Pericardium fibroblast (primary cell): ENCODE measurements around the gene ORC4. TPM values are rescaled to one million over a fixed set of nuclear protein-coding genes. Genes with fewer than 3 reads are reported as not detected.

ENCODE experiments used
- total RNA-seq: library from RNA; depleted of rRNA; stranded (reverse); fragments of >200 nt; gene quantifications from 2 replicates; pipeline ENCODE4 v1.2.3, GENCODE V29; 2015

ORC4 gene
- total RNA-seq: 18.2 and 20.0 TPM in 2 replicates

GRCh38 chr2:148020111-148021058, at the start of gene ORC4:
Gene ORC4 (minus strand): TSS chr2:148020737. CDS start chr2:147975958, 44,779 bp downstream.

DNA sequence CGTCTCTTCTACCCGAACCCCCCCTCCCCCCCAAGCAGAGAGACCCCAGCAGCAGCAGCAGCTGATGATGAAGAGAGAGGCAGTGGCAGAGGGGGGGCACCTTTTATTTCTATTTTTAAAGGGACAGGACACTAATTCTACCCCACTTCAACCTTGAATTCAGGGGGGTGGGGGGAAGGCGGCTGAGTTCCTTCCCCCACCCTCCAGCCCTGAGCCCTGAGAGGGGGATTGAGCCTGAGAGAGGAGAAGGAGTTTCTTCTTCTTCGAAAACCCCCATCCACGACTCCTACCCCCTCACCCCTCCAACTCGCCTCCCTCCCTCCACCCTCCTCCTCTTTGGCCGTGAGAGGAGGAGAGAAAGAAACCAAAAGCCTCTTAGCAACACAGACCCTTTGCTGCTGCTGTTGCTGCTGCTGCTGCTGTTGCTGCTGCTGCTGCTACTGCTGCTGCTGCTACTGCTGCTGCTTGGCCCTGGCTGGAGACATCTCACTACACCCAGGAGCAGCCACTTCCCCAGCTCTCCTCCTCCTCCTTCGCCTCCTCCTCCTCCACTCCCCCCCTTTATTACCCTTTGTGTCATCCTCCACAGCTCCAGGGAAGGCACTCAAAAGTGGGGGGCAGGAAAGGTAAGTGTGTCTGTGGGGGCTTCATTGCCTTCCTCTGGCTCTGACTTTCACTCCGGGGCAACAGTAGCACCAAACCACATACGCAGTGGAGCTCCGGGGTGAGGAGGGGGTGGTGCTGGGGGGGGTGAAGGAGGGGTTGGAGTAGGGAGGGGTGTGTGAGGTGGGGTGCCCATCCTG, 723 bp upstream of the ORC4 start, which contains the start of gene MBD5:
MBD5 (plus strand) TSS at position 33 of the 803 bp plus-strand sequence.

Other genes starting within 250 kb of the ORC4 start
- gene ACVR2A, start 175.7 kb downstream of the ORC4 start, total RNA-seq: 15.0 and 23.1 TPM in 2 replicates
- 6.4 and 10.2 TPM in 2 replicates for gene MBD5, start 354 bp upstream of the ORC4 start, total RNA-seq